B cell (primary cell): ENCODE results near the gene MAP7. TPM values are rescaled to one million over a fixed set of nuclear protein-coding genes. Genes with fewer than 3 reads are reported as not detected.

ENCODE experiments used
- ATAC-seq: fragments of 200-7000 bp; cut with Tn5 transposase; one replicate; pipeline ENCODE4 v1.10.0; 2021; ENCODE audit warnings: low read depth, mild to moderate bottlenecking, moderate number of reproducible peaks, moderate library complexity
- CTCF ChIA-PET: fragments of 350-600 bp; sonication (Branson Sonifier 250); formaldehyde crosslinking; loops from one replicate; lab custom pipeline; 2021; ENCODE audit warnings: antibody characterized with exemption, inconsistent platforms; lab: Charles Lee
- POLR2A ChIA-PET: fragments of 350-600 bp; sonication (Branson Sonifier 250); formaldehyde crosslinking; loops from one replicate; lab custom pipeline; 2021; ENCODE audit warnings: antibody characterized with exemption; lab: Charles Lee
- DNase-seq: peaks from one replicate; pipeline ENCODE4 v3.0.0; 2013
- H2AFZ ChIP-seq: 2 replicates; pipeline ENCODE4 v1.6.1; 2012; ENCODE audit warnings: mild to moderate bottlenecking, low read depth, low read length; ENCODE audit not compliant: insufficient read depth, poor library complexity, severe bottlenecking
- H3K27ac ChIP-seq, 2 donors: 1 replicate in 1 of 2; 2 replicates in 1 of 2; pipeline ENCODE4 v1.5.1; 2012 to 2013; ENCODE audit warnings: low read length in 2 of 2, mild to moderate bottlenecking in 2 of 2, moderate library complexity in 1 of 2
- H3K27me3 ChIP-seq, 4 experiments: fragments of 200-600 bp in 1 of 4; sonication (generic) in 1 of 4; replicated peaks in 1 of 4; 1 replicate in 2 of 4; 2 replicates in 2 of 4; pipeline versions ENCODE4 v1.6.1 to v1.7.0; 2013 to 2016; ENCODE audit warnings: low read length in 3 of 4, mild to moderate bottlenecking in 2 of 4, mixed read lengths in 1 of 4, moderate library complexity in 1 of 4; ENCODE audit not compliant: insufficient read depth in 4 of 4, control insufficient read depth in 3 of 4; ENCODE audit errors: control extremely low read depth in 1 of 4
- H3K36me3 ChIP-seq, 2 experiments: replicated peaks in 1 of 2; 1 replicate in 1 of 2; 2 replicates in 1 of 2; pipeline versions ENCODE4 v1.6.1 to v1.7.1; 2013; ENCODE audit warnings: low read length in 1 of 2; ENCODE audit not compliant: insufficient read depth in 2 of 2, control insufficient read depth in 1 of 2; ENCODE audit errors: control extremely low read depth in 1 of 2, extremely low read depth in 1 of 2
- H3K4me1 ChIP-seq, 2 donors: fragments of 200-600 bp in 1 of 2; sonication (generic) in 1 of 2; 1 replicate in 1 of 2; 2 replicates in 1 of 2; pipeline versions ENCODE4 v1.5.1 to v1.6.1; 2013 to 2017; ENCODE audit warnings: low read length in 2 of 2; ENCODE audit not compliant: control insufficient read depth in 2 of 2, insufficient read depth in 2 of 2
- H3K4me2 ChIP-seq: replicated peaks from 2 replicates; pipeline ENCODE3; 2012; ENCODE audit warnings: mild to moderate bottlenecking, low read depth, low read length; ENCODE audit not compliant: poor library complexity, severe bottlenecking
- H3K4me3 ChIP-seq, 5 experiments: fragments of 200-600 bp in 1 of 5; sonication (generic) in 1 of 5; 1 replicate in 3 of 5; 2 replicates in 2 of 5; pipeline versions ENCODE4 v1.5.1 to v1.7.0; 2011 to 2016; ENCODE audit warnings: low read length in 4 of 5, mild to moderate bottlenecking in 4 of 5, low read depth in 2 of 5, control low read depth in 1 of 5, moderate library complexity in 1 of 5; ENCODE audit not compliant: insufficient read depth in 1 of 5; ENCODE audit errors: control extremely low read depth in 1 of 5, extremely low read depth in 1 of 5
- H3K79me2 ChIP-seq: fragments of 200-600 bp; sonication (generic); one replicate; pipeline ENCODE4 v1.6.0; 2016; ENCODE audit warnings: low read length; ENCODE audit not compliant: control insufficient read depth, insufficient read depth
- H3K9ac ChIP-seq: fragments of 200-600 bp; sonication (generic); 2 replicates; pipeline ENCODE4 v1.6.1; 2017; ENCODE audit warnings: mild to moderate bottlenecking, low read length, moderate library complexity
- H3K9me3 ChIP-seq, 3 donors: one replicate each; pipeline versions ENCODE4 v1.6.1 to v1.7.1; 2013; ENCODE audit warnings: low read length in 2 of 3; ENCODE audit not compliant: control insufficient read depth in 2 of 3, insufficient read depth in 1 of 3; ENCODE audit errors: control extremely low read depth in 1 of 3
- H4K20me1 ChIP-seq: 2 replicates; pipeline ENCODE4 v1.6.0; 2012; ENCODE audit warnings: mild to moderate bottlenecking, low read length; ENCODE audit not compliant: insufficient read depth, control insufficient read depth, poor library complexity, severe bottlenecking
- H3K27ac Mint-ChIP-seq: one replicate; pipeline ENCODE4 v1.8.0; 2021; ENCODE audit warnings: mixed read lengths
- H3K27me3 Mint-ChIP-seq: one replicate; pipeline ENCODE4 v1.8.0; 2021; ENCODE audit warnings: mixed read lengths
- H3K4me1 Mint-ChIP-seq: one replicate; pipeline ENCODE4 v1.8.0; 2021; ENCODE audit warnings: mixed read lengths
- H3K4me3 Mint-ChIP-seq: one replicate; pipeline ENCODE4 v1.8.0; 2021; ENCODE audit warnings: mixed read lengths
- H3K9me3 Mint-ChIP-seq: one replicate; pipeline ENCODE4 v1.8.0; 2022; ENCODE audit warnings: mixed read lengths; ENCODE audit not compliant: insufficient read depth
- CTCF ChIP-seq: fragments of 200-600 bp; IDR thresholded peaks from one replicate; pipeline ENCODE4 v1.8.0; 2022; ENCODE audit warnings: antibody characterized with exemption, mild to moderate bottlenecking
- EZH2 ChIP-seq: IDR thresholded peaks from 2 replicates; pipeline ENCODE4 v1.6.1; 2012; ENCODE audit warnings: borderline replicate concordance, low read depth, mild to moderate bottlenecking, moderate library complexity, low read length; ENCODE audit not compliant: insufficient read depth, poor library complexity, severe bottlenecking
- WGBS: methylation state at CpG from one replicate; pipeline ENCODE4 v1.1.5; 2013; ENCODE audit warnings: missing lambda C conversion rate; ENCODE audit not compliant: insufficient coverage; 5-methylcytosine and 5-hydroxymethylcytosine counted together
- intact Hi-C: fragments of 100-400 bp; cut with micrococcal nuclease; formaldehyde crosslinking; loops from one replicate; pipeline ENCODE4 v1.10.0; 2022
- polyA plus RNA-seq: library from polyadenylated mRNA; depleted of rRNA; stranded (reverse); fragments of >200 nt; gene quantifications from 2 replicates; pipeline ENCODE4 v1.2.3, GENCODE V29; 2012
- total RNA-seq, 2 donors: library from RNA; stranded (reverse); fragments of 120-200 nt in 1 of 2; gene quantifications; 1 replicate in 1 of 2; 2 replicates in 1 of 2; pipeline versions ENCODE4 v1.2.3 to v1.2.4, GENCODE V29; 2013 to 2022

MAP7 gene
- total and polyA plus RNA-seq, 2 donors (not counting 1 experiment from before 2014, with no cell fraction given) = 0.34 to 0.64 TPM

GRCh38 chr6:136464148-136464547, 86.1 kb downstream of the MAP7 start:
- Histone ChIP-seq H3K4me3 (no peak overlapping the region), H4K20me1 (no peaks in the 10 kb centered on the region), H3K4me2 (no peak overlapping the region), H3K79me2 (no peaks in the 10 kb centered on the region), H2AFZ (no peak overlapping the region), H3K36me3 (no peaks in the 10 kb centered on the region), H3K9me3 (no peaks in the 10 kb centered on the region), H3K27ac (no peak overlapping the region), H3K27me3 (no peaks in the 10 kb centered on the region), H3K4me1 (no peaks in the 10 kb centered on the region), H3K9ac (no peak overlapping the region)
- Mint-ChIP-seq H3K9me3 (no peaks in the 10 kb centered on the region), H3K27ac (no peak overlapping the region), H3K27me3 (peaks cover 21% of the 10 kb centered on the region), H3K4me3 (no peak overlapping the region), H3K4me1 (peaks cover 9% of the 10 kb centered on the region)
- ChIA-PET POLR2A (no interaction called here), CTCF (no interaction called here)
- ATAC-seq (no peak), DNase-seq (no peak)
- TF ChIP-seq EZH2 (no peak), CTCF (no peak)
- intact Hi-C loops = no loop called here
- WGBS = no CpG with 5 or more reads among the region's 2 CpGs

GRCh38 chr6:136463743-136464142, 86.5 kb downstream of the MAP7 start:
- CTCF ChIA-PET = no interaction called here
- H3K27me3 Mint-ChIP-seq = peaks cover 24% of the 10 kb centered on the region
- no peak for ATAC-seq
- no CpG with 5 or more reads among the region's 4 CpGs for WGBS
- DNase-seq = no peak
- H4K20me1 ChIP-seq = no peaks in the 10 kb centered on the region
- POLR2A ChIA-PET = no interaction called here
- H3K9ac ChIP-seq = no peak overlapping the region
- H3K4me3 ChIP-seq = no peak overlapping the region
- no peak overlapping the region for H3K4me3 Mint-ChIP-seq
- no peaks in the 10 kb centered on the region for H3K4me1 ChIP-seq
- intact Hi-C loops = no loop called here
- no peak overlapping the region for H3K27ac Mint-ChIP-seq
- H3K27ac ChIP-seq = no peak overlapping the region
- H3K79me2 ChIP-seq = no peaks in the 10 kb centered on the region
- no peaks in the 10 kb centered on the region for H3K9me3 ChIP-seq
- no peaks in the 10 kb centered on the region for H3K9me3 Mint-ChIP-seq
- H3K27me3 ChIP-seq = no peaks in the 10 kb centered on the region
- no peaks in the 10 kb centered on the region for H3K36me3 ChIP-seq
- peaks cover 9% of the 10 kb centered on the region for H3K4me1 Mint-ChIP-seq
- no peak overlapping the region for H2AFZ ChIP-seq
- no peak overlapping the region for H3K4me2 ChIP-seq
- TF ChIP-seq EZH2 (no peak), CTCF (no peak)
